IPS DF 4.7 (cell line): Measurements from ENCODE around the gene VAPA.

Experiments
- DNase-seq: peaks from one replicate; pipeline ENCODE4 v3.0.0-alpha.2; 2013; ENCODE audit warnings: low spot score; ENCODE audit errors: extremely low read depth

VAPA gene

GRCh38 chr18:9997711-9998110 lies 83.9 kb downstream of the VAPA start:
- no peak for DNase-seq

DNA sequence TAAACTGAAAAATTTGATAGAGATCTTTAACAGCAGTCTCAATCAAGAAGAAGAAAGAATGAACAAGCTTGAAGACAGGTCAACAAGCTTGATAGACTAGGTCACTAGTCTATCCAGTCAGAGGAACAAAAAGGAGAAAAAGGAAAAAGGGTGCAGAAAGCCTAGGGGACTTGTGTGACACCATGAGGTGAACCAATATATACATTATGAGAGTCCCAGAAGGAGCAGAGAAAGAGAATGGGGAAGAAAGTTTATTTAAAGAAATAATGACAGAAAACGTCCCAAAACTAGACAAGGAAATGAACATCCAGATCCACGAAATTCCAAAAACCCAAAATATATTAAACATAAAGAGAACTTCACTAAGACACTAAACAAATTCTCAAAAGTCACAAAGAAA lies 84.5 kb downstream of the VAPA start:
- no peak for DNase-seq

GRCh38 chr18:10002280-10002679 lies 88.5 kb downstream of the VAPA start:
- DNase-seq, result no peak

DNA sequence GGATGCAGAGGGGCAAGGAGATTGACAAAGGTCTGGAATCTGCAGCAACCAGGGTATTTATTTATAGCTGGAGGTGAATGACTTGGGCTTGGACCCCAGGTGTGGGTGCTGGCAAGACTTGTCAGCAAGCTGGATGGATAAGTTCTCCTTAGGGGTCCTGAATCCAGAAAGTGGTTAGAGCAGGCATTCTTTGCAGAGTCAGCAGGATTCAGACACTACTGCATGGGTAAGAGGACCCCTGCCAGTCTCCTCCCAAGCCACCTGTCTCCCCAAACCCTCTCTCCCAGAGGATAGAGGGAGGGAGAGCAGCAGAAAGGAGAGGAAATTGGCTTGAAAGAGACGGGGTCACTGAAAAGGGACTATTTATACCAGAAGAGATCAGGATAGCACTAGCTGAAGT lies 89.5 kb downstream of the VAPA start:
- no peak for DNase-seq

DNA sequence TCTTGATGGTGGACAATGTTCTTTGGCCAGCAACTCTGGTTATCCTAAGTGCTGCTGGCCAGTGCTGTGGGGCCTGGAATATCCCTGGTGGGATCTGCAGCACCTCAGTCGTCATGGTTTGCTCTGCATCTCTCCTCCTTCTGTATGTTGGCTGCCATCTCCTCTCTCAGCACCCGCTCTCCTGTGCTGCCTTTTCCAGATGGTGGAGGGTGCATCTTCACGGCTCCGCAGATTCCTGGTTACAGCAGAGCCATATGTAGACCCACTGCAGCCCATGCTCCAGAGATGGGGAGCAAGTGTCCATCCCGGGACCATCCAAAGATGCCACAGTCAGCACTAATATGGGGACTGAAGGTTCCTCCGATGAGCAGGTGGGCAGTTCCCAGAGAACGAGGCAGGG lies 90.0 kb downstream of the VAPA start:
- no peak for DNase-seq

GRCh38 chr18:10006311-10006893 lies 92.6 kb downstream of the VAPA start:
- no peak for DNase-seq

DNA sequence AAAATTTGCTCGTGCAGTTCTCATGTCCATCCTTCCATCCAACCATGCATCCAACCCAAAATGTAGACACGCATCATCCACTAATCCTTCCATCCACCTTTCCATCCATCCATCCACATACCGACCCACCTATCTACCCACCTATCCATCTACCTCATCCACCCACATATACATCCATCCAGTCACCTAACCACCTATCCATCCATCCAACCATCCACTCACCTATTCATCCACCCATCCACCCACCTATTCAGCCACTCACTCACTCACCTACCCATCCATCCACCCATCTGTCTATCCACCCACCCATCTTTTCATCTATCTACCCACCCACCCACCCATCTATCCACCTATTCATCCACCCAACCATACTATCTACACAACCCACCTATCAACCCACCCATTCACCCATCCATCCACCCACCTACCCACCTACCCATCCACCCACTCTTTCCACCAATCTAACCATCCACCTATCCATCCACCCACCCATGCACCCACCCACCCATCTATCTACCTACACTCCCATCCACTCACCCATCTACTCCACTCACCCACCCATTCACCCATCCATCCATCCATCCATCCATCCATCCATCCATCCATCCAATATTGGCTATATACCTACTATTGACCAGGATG lies 94.3 kb downstream of the VAPA start:
- DNase-seq, result no peak
